ENCODE measurements around the gene ELFN2.

The ELFN2 gene

DNA sequence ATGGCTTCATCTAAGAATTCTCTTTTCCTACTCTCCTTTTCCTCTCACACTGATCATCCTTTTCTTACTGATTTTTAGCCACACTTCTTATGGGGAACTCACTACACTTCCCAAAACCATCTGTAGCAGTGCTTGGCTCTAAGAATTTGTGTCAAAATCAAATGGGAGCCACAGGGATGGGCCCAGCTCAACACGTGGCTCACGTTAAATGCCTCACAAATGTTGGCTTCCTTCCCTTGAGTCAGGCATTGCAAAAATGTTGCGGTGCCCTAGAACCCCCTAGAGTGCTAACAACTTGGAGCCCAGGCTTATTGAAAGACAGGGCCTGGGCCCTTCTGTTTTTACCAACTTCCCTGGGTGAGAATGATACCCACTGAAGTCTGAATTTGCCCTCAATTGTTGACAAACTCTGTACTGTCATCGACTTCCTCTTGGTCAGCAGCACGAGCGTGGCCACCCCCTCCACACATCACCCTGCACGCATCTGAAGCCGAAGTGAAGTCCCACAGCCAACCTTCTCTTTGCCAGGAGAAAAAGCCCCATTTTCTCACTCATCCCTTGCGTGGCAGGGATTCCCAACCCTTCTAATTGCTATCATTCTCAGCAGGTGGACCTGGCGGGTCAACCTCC lies 69.7 kb downstream of the ELFN2 start:
- no peak for DNase-seq (ENCODE audit: low spot score)

DNA sequence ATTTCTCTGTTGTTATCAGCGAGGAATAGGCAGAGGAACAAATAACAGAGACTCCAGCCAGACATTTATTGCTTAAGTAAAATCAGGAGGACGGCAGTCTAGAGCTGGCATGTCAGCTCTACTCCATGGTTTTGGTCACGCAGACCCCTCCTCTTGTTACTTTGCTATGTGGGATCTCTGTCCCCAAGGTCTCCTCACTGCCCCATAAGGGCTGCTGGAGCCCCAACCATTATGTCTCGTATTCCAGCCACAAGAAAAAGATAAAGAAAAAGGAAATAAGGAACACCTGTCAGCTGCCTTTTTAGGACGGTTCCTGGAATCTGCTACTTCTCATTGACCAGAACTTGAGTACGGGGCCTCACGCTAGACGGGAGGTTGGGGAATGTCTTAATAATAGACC lies 70.4 kb downstream of the ELFN2 start:
- DNase-seq (ENCODE audit: low spot score): no peak

DNA sequence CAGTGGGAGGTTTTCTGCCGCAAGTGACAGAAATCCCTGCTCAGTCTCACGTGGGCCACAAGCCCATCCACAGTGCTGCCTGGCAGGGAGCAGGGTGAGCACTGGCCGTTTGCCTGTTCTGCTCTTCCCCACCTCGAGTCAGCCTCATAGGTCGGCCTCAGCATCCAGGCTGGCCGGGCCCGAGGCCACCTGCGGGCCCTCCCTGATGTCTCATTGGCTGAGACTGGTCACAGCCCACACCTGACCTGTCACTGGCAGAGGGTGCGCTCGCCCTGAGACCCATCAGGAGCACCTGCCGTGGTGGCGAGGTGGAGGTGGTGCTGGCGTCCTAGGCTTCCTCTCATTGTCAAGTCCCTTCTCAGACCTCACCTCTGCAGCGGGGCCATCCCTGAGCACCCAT lies 72.1 kb downstream of the ELFN2 start:
- no peak for DNase-seq (ENCODE audit: low spot score)

DNA sequence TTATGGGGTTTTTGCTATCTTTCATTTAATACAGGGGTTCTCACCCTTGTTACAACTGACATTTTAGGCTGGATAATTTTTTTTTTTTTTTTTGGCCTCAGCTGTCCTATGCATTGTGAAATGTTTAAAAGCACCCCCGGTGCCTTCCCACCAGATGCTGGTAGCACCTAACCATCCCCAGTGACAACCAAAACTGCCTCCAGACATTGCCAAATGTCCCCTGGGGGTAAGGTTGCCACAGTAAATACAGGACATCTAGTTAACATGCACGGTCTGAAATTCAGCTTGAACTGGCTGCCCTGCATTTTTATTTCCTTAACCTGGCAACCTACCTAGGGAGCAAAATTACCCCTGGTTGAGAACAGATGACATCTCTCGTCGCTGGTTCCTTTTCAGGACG lies 72.6 kb downstream of the ELFN2 start:
- DNase-seq (ENCODE audit: low spot score): no peak

DNA sequence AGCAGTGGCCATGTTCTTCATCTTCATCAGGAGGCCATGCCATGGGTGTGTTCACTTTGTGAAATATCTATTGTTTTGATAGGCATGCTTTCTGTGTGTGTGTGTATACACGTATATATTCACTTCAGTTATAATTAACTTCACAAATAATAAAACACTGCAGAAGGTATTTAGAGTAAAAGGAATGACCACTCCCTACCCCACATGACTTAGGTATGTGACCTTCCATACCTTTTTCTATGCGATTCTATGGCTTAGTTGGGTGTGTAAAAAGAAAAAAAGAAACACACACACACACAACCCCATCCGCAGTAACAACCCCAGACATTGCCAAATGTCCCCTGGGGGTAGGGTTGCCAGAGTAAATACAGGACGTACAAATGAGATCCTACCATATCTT lies 73.0 kb downstream of the ELFN2 start:
- no peak for DNase-seq (ENCODE audit: low spot score)

DNA sequence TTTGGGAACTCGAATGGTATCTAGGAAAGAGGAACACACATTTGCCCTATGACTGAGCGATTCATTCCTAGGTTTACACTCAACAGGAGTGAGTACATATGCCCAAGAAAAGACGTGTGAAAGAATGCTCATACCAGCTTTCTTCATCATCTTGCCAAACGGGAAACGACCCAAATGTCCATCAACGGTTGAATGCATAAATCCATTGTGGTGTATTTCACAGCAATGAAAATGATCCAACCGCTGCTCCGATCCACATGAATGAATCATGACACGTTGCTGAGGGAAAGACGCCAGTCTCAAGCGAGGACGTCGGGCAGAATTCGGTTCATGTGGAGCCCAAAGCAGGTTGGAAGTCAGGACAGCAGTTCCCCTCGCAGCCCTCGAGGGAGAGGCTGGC lies 73.4 kb downstream of the ELFN2 start:
- DNase-seq (ENCODE audit: low spot score): no peak

DNA sequence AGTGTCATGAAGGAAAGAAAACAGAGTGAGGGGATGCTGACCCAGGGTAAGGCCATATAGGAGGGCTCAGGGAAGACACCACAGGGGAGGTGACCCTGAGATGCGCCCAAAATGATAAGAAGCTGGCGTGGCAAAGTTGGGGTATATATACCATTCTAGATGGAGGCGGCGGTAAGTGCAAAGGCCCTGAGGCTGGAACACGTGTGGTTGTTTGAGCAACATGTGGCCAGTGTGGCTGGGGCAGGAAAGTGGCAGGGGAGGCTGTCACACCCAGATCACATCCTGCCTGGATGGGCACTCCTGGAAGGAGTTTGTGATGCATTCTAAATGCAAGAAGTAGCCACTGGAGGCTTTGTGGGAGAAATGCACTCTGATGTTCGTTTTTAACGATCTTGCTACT lies 74.8 kb downstream of the ELFN2 start:
- DNase-seq (ENCODE audit: low spot score): no peak

DNA sequence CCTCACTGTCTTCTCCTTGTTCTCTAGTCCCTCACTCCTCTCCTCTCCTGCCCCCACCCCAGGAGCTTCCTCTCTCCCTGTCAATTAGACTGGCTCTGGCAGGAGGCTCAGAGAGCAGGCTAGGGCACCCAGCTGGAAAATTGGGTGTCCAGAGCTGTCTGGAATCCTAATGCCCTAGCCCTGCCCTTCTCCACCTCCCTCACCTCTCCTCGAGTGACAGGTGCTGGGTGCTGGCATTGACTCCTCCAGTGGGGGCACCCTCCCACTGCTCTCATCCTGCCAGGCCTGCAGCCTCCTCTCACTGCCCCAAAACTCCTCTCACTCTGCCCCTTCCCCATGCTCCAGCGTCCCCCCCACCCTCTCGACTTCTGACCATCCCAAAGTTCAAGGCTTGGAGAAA lies 76.0 kb downstream of the ELFN2 start:
- no peak for DNase-seq (ENCODE audit: low spot score)

DNA sequence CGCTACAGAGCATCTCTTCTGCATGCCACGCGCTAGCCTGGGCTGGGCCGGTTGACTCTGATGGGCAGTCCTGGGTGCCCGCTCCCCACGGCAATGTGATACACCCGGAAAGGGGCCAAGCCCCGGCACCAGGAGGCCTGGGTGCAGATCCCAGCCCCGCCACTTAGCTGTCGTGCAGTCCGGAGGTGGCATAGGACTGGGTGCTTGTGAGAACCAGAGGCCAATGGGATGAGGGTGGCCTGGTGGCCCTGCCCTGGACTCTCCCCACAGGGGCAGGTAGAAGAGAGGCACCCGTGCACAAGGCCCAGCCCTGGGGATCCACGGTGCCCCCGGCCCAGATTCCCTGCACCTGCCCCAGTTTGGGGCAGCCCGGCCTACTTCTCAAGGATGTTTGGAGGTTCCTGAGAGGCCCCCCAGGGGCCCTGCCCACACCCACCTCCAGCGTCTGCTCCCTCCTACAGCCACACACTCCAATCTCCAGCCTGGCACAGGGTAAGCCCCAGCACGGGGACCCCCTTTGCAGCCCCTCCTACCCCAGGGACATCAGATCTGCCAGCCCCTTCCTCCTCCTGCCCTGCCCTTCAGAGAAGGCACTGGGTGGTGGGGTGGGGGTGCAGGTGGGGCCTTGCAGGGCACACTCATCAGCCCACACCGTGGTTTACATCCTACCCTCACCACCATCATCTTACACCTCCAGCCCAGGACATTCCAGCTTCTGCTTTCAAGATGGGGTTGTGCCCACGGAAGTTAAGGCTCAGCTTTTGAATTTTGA lies 78.0 kb downstream of the ELFN2 start:
- DNase-seq (ENCODE audit: low spot score): no peak

DNA sequence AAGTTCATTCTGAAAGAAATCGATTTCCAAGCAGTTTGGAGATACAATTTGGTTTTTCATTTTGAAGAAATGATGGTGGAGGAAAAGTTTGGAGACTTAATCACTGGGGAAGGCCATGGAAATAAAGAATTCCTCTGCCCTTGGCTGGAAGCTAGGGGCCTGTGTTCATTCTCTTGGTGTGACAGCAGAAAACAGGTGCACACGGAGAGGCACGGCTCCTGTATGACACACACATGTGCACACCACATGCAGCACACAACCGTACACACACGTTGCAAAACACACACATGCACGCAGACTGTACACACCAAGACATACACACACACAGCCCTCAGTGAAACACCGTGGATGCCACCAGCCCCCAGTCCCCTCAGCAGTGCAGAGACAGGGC lies 80.8 kb downstream of the ELFN2 start:
- no peak for DNase-seq (ENCODE audit: low spot score)

DNA sequence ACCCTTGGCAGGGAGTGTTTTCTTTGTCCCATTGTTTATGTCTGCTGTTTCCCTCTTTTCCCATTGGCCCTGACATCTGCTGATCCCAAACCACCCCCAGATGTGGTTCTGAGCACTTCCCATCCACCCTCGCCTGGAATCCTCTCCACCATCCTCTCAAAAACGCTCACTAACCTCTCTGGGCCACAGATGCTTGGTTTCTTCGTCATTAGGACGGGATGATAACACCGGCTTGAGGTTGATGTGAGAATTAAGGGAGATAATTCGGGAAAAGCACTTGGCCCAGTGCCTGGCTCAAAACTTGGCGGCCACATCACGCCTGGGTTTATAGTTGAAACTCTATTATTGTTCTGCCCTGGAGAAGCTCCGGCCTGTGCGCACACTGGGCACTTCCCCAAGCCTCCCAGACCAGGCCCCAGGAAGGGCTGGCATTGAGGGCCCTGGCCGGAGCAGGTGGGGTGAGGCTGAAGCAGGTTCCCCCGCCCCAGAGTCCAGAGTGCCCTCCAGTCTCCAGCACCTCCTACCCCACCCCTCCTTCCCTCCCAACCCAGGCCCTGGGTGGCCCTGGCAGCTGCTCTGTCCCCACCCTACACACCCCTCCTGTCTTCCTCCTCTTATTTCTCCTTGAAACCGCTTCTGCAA lies 81.3 kb downstream of the ELFN2 start:
- DNase-seq (ENCODE audit: low spot score): peak; percentile 81

DNA sequence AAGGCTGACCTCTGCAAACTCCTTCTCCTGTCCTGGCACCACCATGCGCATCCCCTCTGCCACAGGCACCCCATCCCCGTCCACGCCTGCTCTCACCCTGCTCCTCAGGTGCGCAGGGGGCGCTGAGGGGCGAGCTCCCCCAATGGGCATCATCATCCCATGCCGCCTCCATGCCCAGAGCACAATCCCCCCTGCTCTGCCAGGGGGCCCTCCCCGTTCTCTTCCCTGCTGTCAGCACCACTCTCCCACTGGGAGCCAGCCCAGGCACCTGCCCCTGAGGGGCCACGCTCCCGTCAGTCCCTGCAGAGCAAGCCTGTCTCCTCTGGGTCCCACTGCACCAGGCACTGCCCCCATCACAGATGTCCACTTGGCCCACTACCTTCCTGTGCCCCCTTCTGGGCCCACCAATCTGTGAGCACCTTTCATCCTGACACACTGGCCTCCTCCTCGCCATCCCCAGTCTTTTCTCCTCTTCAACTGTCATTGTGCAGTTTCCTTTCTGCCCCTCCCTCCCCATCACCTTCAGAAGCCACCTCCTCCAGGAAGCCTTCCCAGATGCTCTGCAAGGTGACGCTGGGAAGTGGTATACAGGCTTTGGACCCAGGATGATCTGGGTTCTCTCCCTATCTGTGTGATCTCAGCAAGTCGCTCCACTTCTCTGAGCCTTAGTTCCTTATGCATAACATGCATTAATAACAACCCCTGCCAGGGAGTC lies 82.4 kb downstream of the ELFN2 start:
- DNase-seq (ENCODE audit: low spot score): no peak

DNA sequence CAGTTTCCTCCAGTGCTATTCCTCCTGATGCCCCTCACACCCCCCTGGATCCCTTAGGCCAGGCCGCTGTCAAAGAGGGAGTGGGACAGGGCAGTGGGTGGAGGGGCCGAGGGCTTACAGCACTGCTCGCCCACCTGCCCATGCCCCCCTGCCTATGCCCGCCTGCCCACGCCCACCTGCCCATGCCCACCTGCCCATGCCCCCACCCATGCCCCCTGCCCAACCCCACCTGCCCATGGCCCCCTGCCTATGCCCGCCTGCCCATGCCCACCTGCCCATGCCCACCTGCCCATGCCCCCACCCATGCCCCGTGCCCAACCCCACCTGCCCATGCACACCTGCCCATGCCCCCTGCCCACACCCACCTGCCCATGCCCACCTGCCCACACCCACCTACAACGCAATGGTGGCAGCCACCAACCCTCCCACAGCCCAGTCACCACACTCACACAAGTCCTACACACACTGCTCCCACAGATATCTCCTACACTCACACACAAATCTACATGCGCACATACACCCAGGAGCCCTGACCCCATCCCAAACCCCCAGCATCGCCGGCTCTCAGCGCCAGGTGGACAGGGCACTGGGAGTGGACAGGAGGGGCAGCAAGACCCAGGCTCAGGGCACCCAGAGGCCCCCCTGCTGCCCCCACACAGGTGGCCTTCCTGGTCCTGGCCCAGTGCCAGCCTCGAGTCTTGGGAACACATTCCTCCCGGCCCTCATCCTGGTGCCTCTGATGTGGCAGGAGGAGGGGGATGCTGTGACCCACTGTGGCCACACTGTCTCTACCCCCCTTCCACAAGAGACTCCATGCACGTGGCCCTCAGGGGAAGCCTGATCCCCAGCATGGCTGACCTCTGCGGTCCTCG lies 83.2 kb downstream of the ELFN2 start:
- no peak for DNase-seq (ENCODE audit: low spot score)

DNA sequence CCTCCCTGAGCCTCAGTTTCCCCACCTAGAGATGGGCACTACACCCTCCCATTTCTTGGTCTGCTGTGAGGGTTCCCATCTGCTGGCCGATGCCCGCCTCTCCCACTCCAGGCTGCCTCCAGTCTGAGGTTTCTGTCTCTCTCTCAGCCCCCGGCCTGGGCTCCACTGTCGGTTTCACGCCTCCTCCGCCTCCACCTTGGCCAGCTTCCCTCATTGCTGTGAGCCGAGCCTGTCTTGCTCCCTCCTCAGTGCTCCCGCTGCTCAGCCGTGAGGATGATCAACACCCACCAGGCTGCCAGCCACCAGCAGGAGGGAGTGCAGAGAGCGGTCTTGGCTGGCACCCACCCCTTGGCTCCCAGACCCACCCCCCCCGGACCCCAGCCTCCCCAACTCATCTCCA lies 83.9 kb downstream of the ELFN2 start:
- DNase-seq (ENCODE audit: low spot score): no peak

DNA sequence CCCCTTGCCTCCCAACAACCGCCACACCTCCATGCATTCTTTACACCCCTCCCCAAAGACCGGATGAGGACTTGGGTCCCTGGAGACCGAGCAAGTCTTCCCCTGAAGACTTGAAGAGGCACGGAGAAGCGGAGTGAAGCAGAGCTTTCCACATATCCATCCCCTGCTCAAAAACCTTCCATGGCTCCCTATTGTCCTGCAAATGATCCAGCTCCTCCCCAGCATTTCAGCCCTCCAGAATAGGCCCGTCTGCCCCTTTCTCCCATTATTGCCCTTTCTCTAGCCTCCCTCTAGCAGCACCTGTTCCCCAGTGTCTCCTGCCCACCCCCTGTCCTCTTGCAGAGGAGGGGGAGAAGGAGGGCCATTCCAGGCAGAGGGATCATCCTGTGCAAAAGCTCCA lies 85.2 kb downstream of the ELFN2 start:
- no peak for DNase-seq (ENCODE audit: low spot score)

DNA sequence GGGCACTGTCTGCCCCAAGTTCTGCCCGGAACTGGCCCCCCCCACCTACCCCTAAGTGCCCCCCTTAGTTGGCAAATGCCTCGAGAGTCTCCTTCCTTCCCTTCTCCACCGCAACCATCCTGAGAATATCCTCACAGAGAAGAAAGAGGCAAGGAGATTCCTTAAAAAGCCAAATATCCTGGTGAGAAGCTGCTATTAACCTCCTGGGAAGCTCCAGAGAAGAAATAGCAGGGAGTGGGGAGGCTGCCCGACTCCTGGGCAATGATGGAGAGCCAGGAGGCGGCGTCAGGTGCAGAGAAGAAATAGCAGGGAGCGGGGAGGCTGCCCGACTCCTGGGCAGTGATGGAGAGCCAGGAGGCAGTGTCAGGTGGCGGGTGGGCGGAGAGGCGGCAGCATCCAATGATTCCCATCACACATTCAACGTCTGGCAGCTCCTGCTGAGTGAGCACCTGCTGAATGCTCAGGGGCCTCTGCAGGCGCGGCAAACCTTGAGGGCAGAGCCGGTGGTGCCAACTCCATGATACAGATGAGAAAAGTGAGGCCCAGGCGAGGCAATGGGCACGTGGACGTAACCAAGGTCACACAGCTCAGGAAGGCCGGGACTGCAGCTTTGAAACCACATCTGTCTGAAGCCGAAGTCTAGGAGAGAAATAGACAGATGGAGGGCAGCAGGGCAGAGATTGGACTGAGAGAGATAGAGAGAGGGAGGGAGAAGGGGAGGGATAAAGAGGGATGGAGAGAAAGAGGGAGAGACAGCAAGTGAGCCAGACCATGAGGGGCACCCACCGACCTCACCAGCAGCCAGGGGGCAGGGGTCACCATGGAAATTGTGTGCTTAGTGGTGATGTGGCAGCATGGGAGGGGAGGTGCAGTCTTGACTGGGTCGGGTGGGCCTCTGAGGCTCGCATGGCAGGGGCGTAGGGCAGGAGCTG lies 86.7 kb downstream of the ELFN2 start:
- DNase-seq (ENCODE audit: low spot score): no peak

DNA sequence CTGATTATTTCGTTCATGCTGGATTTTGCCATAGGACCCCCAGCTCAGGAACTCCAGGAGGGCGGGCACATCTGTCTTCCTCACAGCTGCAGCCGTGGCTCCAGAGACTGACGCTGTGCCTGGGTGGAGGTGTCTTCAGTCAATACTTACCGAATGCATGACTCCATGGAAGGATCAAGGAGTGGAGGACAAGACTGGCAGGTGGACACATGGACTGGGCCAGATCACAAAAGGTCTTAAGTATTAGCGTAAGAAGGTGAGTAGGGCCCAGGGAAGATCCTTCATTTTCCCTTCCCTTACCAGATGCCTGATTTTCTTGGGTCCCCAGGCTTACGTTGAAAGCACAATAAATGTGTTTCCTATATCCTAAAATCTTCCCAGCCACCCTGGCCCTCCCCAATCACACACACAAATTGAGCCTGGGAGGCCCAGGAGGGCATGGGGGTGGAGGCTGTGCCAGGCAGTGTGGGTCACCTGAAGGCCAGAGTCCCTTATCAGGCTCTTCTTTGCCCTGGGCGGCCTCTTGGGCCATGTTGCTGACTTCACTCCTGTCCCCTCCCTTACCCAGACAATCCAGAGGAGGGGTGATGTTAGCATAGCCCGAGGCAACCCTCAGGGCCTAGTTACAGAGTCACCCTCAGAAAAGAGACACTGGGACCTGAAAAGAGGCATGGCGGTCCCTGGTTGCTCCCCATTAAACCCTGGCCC lies 88.6 kb downstream of the ELFN2 start:
- no peak for DNase-seq (ENCODE audit: low spot score)

DNA sequence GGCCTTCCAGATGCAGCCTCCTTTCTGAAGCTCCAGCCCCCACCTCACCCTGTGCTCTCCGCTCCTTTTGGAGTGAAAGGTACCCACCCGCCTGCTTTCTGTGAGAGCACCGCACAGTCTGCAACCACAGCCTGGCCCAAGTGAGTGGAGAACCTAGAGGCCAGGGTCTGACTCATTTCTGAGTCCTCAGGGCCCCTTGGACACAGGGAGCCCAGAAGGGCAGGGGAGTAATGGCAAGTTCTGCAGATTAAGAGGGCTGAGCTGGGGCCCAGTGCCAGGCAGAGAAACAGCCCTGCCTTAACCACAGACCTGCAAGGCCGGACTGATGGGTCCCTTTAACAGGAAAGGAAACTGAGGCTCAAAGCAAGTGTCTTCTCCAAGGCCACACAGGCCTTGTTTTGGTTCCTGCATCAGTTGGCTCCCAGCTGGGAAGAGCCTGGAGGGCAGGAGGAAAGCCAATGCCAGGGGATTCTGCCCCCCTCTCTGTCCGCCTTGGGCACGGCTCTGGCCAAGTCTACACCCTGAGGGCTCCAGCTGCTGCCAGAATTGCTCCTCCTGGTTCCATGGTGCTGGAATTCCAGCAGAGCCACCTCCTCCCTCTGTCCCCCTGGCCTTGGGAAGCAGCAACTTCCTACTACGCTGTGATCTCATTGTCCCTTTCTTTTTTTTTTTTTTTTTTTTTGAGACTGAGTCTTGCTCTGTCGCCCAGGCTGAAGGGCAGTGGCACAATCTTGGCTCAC lies 89.9 kb downstream of the ELFN2 start:
- no peak for DNase-seq (ENCODE audit: low spot score)

DNA sequence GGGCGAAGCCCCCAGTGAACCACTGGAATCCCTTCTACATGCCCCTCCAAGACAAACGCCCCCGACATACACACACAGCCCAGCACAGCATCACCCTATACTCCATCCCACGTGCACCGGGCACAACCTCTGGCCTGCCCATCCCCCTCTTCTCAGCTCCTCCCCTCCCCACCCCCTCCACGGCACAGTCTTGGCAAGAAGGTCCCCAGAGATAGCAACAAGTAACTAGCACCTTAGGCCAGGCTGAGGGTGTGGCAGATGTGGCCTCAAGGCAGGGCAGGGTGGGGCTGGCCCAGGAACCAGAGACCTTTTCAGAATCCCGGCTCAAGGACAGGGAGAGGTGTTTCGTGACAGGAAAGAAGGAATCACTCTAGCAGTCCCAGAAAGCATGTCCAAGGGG lies 90.7 kb downstream of the ELFN2 start:
- no peak for DNase-seq (ENCODE audit: low spot score)

Data from AG08396 (cell line).